Endothelial cell of umbilical vein (primary cell): ENCODE data around the gene NES.

Experiments
- FOS ChIP-seq: IDR thresholded peaks from 2 replicates; pipeline ENCODE4 v1.6.1; 2011; ENCODE audit warnings: mild to moderate bottlenecking, low read length, moderate library complexity, borderline replicate concordance; ENCODE audit not compliant: insufficient read depth
- GATA2 ChIP-seq: IDR thresholded peaks from 2 replicates; pipeline ENCODE4 v1.7.0; 2011; ENCODE audit warnings: low read depth, mild to moderate bottlenecking, moderate library complexity, mixed read lengths, low read length; ENCODE audit not compliant: insufficient read length, insufficient read depth
- JUN ChIP-seq: IDR thresholded peaks from 2 replicates; pipeline ENCODE4 v1.6.1; 2011; ENCODE audit warnings: borderline replicate concordance, low read depth; ENCODE audit not compliant: insufficient read length, insufficient read depth
- POLR2A ChIP-seq: IDR thresholded peaks from 2 replicates; pipeline ENCODE4 v1.6.1; 2012; ENCODE audit warnings: low read depth, mild to moderate bottlenecking, control low read depth, low read length
- POLR2AphosphoS5 ChIP-seq: IDR thresholded peaks from 2 replicates; pipeline ENCODE4 v1.6.1; 2012; ENCODE audit warnings: low read depth, mild to moderate bottlenecking, control low read depth, low read length, moderate library complexity; ENCODE audit not compliant: insufficient read depth
- TF ChIP-seq, protein P1 (sequence below), 2 donors: IDR thresholded peaks; 1 replicate in 1 of 2; 2 replicates in 1 of 2; pipeline ENCODE4 v1.5.1; 2011; ENCODE audit warnings: low read length in 2 of 2, mild to moderate bottlenecking in 2 of 2, moderate library complexity in 2 of 2, control low read depth in 1 of 2, inconsistent platforms in 1 of 2, low read depth in 1 of 2; ENCODE audit not compliant: insufficient read depth in 1 of 2; ENCODE audit errors: extremely low read depth in 1 of 2

DNA sequence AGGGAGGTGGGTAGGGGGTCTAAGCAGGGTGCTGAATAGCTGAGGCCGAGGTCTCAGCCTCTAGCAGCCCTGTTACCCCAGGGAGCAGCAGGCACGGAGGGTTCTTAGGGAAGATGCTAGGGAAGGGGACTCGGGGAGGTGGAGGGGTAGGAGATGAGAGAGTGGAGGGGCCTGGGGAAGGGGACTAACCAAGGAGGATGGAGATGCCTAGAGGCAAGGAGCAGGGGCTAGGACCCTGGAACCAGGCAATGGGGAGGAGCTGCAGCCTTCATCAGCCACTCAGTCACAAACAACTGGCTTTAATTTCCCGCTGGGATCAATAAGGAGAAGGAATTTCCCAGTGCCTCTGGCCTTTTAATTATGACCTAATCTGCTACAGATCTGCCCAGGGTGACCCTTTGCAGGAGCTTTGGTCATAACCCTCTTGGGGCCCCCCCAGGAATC, 31.0 kb upstream of the NES start:
- TF ChIP-seq, protein P1, sequence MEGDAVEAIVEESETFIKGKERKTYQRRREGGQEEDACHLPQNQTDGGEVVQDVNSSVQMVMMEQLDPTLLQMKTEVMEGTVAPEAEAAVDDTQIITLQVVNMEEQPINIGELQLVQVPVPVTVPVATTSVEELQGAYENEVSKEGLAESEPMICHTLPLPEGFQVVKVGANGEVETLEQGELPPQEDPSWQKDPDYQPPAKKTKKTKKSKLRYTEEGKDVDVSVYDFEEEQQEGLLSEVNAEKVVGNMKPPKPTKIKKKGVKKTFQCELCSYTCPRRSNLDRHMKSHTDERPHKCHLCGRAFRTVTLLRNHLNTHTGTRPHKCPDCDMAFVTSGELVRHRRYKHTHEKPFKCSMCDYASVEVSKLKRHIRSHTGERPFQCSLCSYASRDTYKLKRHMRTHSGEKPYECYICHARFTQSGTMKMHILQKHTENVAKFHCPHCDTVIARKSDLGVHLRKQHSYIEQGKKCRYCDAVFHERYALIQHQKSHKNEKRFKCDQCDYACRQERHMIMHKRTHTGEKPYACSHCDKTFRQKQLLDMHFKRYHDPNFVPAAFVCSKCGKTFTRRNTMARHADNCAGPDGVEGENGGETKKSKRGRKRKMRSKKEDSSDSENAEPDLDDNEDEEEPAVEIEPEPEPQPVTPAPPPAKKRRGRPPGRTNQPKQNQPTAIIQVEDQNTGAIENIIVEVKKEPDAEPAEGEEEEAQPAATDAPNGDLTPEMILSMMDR (IDR thresholded peaks at IDR 0.05; ENCODE audit: extremely low read depth in 1 of 2, insufficient read depth in 1 of 2, low read depth in 1 of 2, low read length in 2 of 2) = no peak
- TF ChIP-seq POLR2A (no peak), GATA2 (no peak), POLR2AphosphoS5 (no peak), FOS (no peak), JUN (no peak)
